ENCODE measurements around the gene LMOD3.

The LMOD3 gene

GRCh38 chr3:69122403-69122802 is at the start of gene LMOD3:
Gene LMOD3 (minus strand): TSS chr3:69122595. CDS start chr3:69122386, 209 bp downstream.
- in situ Hi-C loops (cut with MboI; ENCODE audit: low sequenced_read_pairs), result no loop called here

DNA sequence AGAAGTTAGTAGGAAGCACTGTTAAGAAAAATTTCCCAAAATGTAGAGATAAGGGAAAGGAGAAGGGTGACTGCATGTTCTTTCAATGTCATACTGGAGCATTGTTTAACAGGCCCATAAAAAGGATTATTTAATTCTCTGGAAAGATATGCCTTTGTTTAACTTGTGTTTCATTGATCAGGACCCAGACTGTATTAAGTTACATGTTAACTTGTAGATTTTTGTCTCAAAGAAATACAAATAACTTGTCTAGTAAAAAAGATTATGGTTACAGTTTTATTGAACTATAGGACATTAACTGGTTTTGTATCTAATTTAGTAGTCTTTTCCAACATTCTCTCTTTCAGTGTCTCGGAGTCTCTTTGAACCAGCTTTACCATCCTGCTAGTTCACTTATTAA is 49.7 kb upstream of the LMOD3 start:
- in situ Hi-C loops (cut with MboI; ENCODE audit: low sequenced_read_pairs), result loop anchor here (25.0 kb wide), 2 partner anchors 265 to 490 kb away; no protein-coding TSS in a partner anchor

- in situ Hi-C loops (cut with MboI; ENCODE audit: low sequenced_read_pairs), result loop anchor here (25.0 kb wide), 2 partner anchors 271 to 496 kb away; no protein-coding TSS in a partner anchor
Measured at GRCh38 chr3:69166446-69166845, 44.1 kb upstream of the LMOD3 start.

- in situ Hi-C loops (cut with MboI; ENCODE audit: low sequenced_read_pairs), result loop anchor here (25.0 kb wide), 2 partner anchors 272 to 497 kb away; no protein-coding TSS in a partner anchor
Measured at GRCh38 chr3:69165744-69166143, 43.3 kb upstream of the LMOD3 start.

DNA sequence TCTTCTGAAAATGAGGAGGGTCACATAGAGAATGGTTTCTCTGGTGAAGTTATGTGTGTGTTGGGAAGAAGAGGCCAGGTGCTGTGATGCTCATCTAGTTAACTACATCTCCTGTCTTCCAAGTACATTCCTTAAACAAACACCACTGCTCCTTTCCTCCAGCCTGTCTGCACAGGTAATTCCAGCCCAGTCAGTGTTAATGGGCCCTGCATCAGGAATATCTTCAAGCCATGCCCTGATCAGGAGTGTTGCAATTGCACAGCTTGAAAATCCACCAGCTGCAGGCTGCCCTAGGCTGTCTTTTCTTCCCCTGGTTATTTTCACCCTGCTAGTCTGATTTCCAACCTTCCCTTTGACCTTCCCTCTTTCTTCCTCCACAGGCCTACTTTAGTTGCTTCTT is 41.9 kb upstream of the LMOD3 start:
- in situ Hi-C loops (cut with MboI; ENCODE audit: low sequenced_read_pairs), result loop anchor here (25.0 kb wide), 2 partner anchors 273 to 498 kb away; no protein-coding TSS in a partner anchor

GRCh38 chr3:69162308-69162980 is 40.0 kb upstream of the LMOD3 start:
- in situ Hi-C loops (cut with MboI; ENCODE audit: low sequenced_read_pairs), result loop anchor here (25.0 kb wide), 2 partner anchors 275 to 500 kb away; no protein-coding TSS in a partner anchor

GRCh38 chr3:69161587-69162307 is 39.4 kb upstream of the LMOD3 start:
- in situ Hi-C loops (cut with MboI; ENCODE audit: low sequenced_read_pairs), result loop anchor here (25.0 kb wide), 2 partner anchors 276 to 501 kb away; no protein-coding TSS in a partner anchor

- in situ Hi-C loops (cut with MboI; ENCODE audit: low sequenced_read_pairs), result loop anchor here (25.0 kb wide), 2 partner anchors 277 to 502 kb away; no protein-coding TSS in a partner anchor
Measured at GRCh38 chr3:69160525-69160924, 38.1 kb upstream of the LMOD3 start.

DNA sequence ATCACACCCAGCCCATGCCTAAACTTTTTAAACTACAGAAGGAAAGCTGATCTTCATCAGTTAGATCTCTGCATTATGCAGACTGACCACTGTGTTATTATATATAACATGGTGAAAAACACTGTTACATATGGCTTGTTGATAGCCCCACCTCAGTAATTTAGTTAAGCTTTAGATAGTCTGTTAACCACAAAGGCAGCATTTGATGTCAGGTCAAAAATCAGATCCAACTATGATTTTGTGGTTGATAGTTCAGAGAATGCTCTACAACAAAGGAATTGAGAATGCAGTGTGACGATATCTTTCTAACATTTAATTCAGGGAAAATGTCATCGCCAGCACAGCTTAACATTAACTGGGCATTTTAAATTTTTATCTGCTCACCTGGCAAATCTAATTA is 37.7 kb upstream of the LMOD3 start:
- in situ Hi-C loops (cut with MboI; ENCODE audit: low sequenced_read_pairs), result loop anchor here (25.0 kb wide), 2 partner anchors 277 to 502 kb away; no protein-coding TSS in a partner anchor

DNA sequence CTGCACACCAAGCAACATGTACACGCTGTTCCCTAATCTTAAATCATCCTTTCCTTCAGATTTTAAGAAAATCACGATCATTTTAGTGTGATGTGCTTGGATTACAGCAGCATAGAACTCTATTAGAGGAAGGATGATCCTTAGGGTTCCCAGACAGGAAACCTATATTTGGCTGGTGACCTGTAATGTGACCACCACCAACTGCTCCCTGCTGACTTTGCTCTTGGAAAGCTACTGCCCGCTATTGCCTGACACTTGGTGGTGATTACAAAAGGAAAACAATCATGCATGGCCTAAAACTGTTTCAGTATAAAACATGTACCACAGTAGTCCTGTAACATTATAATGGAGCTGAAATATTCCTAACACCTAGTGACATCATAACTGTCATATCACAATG is 27.2 kb upstream of the LMOD3 start:
- in situ Hi-C loops (cut with MboI; ENCODE audit: low sequenced_read_pairs), result no loop called here

DNA sequence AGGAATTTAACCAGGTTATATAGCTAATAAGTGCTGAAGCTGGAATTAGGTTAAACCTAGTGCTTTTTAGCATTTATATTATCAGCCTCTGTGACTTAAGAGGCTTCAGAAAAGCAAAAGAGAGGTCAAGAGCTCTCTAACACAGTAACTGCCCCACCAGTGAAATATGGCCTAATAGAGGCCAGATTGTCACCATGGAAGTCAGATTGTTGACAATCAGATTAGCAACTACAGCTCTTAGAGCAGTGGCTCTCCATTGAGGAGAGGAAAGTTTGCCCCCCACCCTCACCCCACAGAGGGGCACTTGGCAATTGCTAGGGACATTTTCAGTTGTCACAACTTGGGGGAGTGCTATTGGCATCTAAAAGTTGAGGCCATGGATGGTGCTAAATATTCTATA is 23.3 kb upstream of the LMOD3 start:
- in situ Hi-C loops (cut with MboI; ENCODE audit: low sequenced_read_pairs), result no loop called here

DNA sequence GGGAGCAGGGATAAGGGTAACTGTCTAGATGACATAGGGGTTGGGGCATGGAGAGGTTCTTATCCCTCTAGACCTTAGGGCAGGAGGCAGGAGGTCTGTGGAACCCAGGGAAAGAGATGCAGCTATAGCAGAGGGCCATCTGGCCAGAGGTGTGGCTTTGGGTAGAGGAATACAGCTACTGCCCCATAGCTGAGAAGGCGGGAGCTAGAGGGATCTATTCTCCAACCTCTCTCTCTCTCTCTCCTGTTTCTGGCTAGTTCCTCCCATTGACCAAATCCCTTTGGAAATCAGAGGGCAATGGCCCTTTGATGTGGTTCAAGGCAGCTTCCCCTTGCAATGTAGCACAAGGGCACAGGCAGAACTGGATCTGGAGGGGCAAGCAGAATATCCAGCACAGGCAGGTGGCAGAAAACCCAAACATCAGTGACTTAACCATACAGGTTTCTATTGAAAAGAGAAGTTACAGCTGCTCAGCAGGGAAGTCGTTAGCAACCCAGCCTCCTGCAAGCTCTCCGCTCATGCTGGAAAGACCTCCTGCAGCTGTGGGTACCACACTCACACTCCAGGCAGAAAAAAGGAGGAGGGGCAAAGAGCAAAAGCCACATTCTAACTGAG is 22.3 kb upstream of the LMOD3 start:
- in situ Hi-C loops (cut with MboI; ENCODE audit: low sequenced_read_pairs), result no loop called here

DNA sequence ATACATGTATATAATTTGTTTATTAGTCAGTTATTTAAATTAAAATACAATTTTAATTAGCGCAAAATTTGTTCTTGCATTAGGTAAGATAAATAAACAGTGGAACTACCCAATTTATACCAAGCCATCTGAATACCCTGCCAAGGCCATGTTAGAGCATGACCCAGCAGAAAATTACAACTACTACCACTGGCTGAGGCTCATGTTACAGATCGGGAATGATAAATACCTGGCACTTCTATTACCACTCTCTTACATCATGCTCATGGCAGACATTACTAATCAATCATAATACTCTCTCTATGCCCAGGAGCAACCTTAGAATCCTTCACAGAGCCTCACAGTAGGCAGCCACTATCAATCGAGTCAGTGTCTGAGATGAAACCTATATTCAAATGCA is 21.2 kb upstream of the LMOD3 start:
- in situ Hi-C loops (cut with MboI; ENCODE audit: low sequenced_read_pairs), result no loop called here

DNA sequence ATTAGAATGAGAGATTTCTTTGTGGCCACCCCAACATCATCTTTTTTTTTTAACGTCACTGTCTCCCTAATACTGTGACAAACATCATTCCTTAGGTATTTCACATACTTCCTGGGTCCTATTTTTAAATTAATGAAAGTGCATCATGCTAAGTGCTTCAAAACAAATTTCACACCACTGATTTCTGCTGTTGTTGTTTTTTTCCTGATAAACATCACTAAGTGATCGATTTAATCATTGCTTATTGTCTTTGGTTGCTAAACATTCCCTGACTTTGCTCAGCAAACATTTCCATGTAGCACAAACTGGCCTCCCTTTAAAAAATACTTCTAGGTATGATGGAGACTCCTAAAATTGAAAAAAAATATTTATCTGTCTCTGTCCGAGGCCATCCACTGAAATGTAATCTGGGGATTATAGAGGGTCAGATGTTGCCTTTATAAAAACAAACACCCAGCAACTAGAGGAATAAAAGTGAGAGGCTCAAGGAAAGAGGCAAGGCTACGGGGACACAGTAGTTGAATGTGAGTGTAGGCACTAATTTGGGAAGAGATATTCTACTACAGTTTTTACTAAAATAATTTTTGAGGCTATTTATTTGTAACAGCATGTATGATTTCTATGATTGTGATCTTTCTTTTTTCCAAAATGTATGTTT is 20.5 kb upstream of the LMOD3 start:
- in situ Hi-C loops (cut with MboI; ENCODE audit: low sequenced_read_pairs), result no loop called here

DNA sequence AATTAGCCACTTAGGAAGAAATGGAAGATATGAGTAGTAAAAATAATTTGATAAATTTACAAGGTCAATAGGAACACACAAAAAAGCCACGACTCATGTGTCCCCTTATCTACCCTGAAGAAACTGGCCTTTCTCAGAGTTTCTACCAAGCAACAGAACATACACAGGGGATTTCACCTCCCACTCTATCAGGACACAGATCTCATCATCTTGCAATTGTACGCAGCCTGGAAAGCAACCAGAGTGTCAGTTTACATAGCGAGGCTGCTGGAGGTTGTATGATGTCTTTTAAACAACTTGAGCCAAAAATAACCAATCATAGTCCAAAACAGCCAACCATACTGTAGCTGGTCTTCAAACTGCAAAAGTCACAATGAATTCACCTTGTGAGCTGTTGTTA is 19.7 kb upstream of the LMOD3 start:
- in situ Hi-C loops (cut with MboI; ENCODE audit: low sequenced_read_pairs), result no loop called here

DNA sequence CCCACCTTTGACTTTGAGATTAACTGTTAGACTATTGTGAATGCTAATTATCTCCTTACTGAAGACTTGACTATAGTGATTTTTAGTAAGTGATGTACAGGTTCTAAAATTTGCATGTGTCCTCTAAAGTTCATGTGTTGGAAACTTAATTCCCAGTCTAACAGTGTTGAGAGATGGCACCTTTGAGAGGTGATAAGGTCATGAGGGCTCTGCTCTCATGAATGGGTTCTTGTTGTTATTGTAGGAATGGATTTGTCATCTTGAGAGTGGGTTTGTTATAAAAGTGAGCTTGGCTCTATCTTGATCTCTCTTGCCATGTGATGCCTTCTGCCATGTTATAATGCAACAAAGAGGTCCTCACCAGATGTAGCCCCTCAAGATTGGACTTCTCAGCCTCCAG is 18.9 kb upstream of the LMOD3 start:
- in situ Hi-C loops (cut with MboI; ENCODE audit: low sequenced_read_pairs), result no loop called here

GRCh38 chr3:69137412-69137811 is 15.0 kb upstream of the LMOD3 start:
- in situ Hi-C loops (cut with MboI; ENCODE audit: low sequenced_read_pairs), result no loop called here

DNA sequence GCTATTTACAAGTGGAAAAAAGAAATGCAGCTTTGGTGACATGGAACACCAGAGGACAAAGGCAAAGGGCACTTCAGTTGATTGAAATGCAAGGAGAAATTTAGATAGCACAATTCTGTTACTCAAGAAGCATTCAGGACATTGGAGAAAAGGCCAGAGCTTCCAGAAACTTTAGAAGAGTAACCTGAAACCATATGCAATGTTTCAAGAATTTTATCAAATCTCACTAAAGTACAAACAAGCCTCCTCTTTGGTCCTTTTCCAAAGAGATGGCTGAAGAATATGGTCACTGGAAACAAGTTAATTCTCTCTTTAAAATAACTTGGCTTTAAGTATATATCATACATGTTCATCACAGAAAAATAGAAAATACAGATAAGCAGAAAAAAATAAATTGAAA is 14.6 kb upstream of the LMOD3 start:
- in situ Hi-C loops (cut with MboI; ENCODE audit: low sequenced_read_pairs), result no loop called here

GRCh38 chr3:69130689-69131088 is 8.3 kb upstream of the LMOD3 start:
- in situ Hi-C loops (cut with MboI; ENCODE audit: low sequenced_read_pairs), result no loop called here

DNA sequence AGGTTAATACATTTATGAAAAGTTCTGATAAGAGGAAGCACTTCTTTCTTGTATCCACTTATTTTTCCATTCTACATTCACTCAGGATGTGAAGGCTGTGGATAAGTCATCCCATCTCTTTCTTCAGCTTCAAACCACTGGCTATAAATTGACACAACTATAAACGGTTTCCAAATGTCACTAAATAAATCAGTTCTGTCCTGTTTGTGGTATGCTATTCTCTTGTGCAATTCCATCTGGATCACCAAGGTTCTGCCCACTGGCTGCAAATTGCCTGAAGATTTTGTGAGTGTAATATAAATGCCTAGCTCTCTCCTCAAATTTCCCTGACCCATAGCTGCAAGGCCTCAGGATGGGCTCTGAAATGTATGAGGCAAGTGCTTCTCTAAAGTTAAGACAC is 7.1 kb upstream of the LMOD3 start:
- in situ Hi-C loops (cut with MboI; ENCODE audit: low sequenced_read_pairs), result no loop called here

- in situ Hi-C loops (cut with MboI; ENCODE audit: low sequenced_read_pairs), result no loop called here
Measured at GRCh38 chr3:69128509-69128908, 6.1 kb upstream of the LMOD3 start.

Measured in HL-60/S4 treated with phorbol 12-myristate 13-acetate at 8.2 ng/mL for 4 days and 3 days (cell line).